Erythroblast (primary cell): ENCODE measurements around the gene PFKFB3.
"Not testable (repeated sequence)": the region's sequence is repeated elsewhere in the genome, so short reads cannot be mapped to it uniquely, and the experiment has no call there.

Experiments
- DNase-seq, 2 experiments: peaks; one replicate each; lab custom pipeline; 2025; lab: John Stamatoyannopoulos, UW
- GATA1 ChIP-seq: IDR thresholded peaks from 2 replicates; pipeline ENCODE4 v1.6.1; 2011; ENCODE audit warnings: low read depth, mild to moderate bottlenecking, control low read depth, low read length, moderate library complexity
- POLR2A ChIP-seq: IDR thresholded peaks from 2 replicates; pipeline ENCODE4 v1.6.1; 2011; ENCODE audit warnings: mild to moderate bottlenecking, low read length

Gene PFKFB3

GRCh38 chr10:6202098-6202683, 541 bp upstream of the PFKFB3 start:
- DNase-seq: no peak
- TF ChIP-seq POLR2A (no peak), GATA1 (no peak)

- peak; percentile 66 to 75 for DNase-seq
- TF ChIP-seq GATA1 (no peak), POLR2A (no peak)
Observed at GRCh38 chr10:6203331-6204062, 765 bp downstream of the PFKFB3 start.

DNA sequence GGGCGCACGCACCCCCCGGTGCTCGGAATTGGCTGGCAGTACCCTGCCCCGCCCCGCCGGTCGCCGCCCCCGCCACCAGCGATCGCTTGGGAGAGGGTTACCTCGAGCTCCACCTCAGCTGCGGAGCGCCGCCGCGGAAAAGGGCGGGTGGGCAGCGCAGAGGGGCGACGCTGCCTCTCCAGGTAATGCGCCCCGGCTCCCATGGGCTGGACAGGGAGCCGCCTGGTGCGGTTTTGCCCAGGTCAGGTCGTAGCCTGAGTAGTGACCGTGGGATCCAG, 1.3 kb downstream of the PFKFB3 start:
- TF ChIP-seq GATA1: no peak
- TF ChIP-seq POLR2A: no peak

GRCh38 chr10:6204341-6205191, 1.8 kb downstream of the PFKFB3 start:
- TF ChIP-seq GATA1: no peak
- TF ChIP-seq POLR2A: no peak
- DNase-seq: no peak

More for the DNA sequence above, 1.3 kb downstream of the PFKFB3 start:
- peak; percentile 21 to 43 for DNase-seq

DNA sequence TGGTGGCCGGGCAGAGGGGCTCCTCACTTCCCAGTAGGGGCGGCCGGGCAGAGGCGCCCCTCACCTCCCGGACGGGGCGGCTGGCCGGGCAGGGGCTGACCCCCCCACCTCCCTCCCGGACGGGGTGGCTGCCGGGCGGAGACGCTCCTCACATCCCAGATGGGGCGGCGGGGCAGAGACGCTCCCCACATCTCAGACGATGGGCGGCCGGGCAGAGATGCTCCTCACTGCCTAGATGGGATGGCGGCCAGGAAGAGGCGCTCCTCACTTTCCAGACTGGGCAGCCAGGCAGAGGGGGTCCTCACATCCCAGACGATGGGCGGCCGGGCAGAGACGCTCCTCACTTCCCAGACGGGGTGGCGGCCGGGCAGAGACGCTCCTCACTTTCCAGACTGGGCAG, 3.8 kb downstream of the PFKFB3 start:
- not testable (repeated sequence) for DNase-seq

DNA sequence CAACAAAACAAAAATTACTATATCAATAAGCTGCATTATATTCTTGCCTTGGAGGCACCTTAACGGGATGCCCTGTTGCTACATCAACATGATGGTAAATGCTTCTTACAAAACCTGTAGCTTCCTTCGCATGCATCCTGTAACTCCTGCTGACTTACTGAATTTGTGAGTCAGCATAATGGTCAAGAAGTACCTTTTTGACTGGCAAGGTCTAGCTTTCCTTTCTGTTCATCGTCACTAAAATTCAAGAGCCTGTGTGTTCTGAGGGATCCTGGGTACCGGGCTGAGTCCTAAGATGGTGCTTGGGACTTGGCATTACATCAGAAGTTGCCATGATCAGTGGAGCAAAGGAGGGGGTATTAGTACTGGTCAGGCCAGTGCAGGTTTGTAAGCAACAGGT, 4.9 kb downstream of the PFKFB3 start:
- DNase-seq: no peak
- TF ChIP-seq GATA1: no peak
- no peak for TF ChIP-seq POLR2A

- no peak for DNase-seq
- TF ChIP-seq POLR2A (no peak), GATA1 (no peak)
Observed at GRCh38 chr10:6208799-6209235, 6.1 kb downstream of the PFKFB3 start.

DNA sequence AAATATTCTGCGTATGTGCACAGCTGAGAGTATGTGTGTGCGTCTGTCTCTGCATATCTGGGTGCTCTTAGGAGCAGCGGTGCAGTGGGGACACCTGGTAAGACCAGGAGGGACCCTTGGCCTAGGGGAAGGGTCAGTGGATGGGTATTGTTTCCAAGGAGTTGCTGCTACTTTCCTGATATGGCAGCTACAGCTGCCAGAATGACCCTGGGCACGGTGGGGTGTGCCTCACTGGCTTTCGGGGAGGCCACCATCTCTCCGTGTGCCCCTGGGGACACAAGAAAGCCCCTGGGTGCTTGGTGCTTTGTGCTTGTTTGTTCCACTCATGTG, 8.6 kb downstream of the PFKFB3 start:
- no peak for DNase-seq
- TF ChIP-seq POLR2A (no peak), GATA1 (no peak)

DNA sequence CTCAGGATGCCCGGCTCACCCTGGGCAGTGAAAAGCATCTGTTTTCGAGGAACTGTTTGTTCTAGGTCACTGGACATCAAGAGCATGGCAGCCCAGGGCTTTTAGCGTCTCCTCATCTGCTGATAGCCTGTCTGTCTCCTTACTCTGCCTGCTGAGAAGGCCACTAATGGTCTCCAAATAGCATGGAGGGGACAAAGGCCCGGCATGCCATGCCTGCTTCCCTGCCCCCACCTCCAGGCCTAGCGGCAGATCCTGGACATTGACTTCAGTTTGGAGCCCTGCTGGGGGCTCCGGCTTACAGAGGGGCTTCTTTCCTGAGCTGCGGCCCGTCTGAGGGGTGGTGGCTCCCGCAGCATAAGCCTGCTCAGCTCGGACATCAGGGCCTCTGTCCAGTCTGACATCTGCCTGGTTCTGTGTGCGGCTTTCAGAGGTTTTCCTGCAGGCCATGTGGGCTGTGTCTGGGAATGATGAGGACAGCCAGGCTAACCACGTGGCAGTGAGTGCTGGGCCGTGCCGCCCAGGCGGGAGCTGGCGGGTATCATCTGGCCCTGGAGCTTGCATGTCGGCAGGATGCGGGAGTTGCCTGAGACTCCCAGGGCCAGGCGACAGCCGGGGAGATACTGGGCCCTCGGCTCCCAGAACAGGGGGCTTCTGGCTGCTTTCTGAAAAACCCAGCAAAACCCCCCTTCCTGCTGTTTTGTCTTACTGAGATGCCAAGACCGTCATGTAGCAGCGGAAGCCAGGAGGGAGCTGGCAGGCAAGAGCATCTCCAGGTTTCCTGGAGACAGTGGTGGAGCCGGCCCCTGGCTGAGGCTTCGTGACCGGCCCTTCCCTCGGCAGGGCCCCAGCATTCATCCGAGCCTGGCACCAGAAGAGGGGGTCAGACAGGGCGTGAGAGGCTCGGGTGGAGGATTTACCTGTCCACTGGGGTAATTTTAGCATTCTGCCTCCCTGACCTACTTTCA, 9.2 kb downstream of the PFKFB3 start:
- TF ChIP-seq POLR2A: no peak
- no peak for TF ChIP-seq GATA1
- no peak for DNase-seq

DNA sequence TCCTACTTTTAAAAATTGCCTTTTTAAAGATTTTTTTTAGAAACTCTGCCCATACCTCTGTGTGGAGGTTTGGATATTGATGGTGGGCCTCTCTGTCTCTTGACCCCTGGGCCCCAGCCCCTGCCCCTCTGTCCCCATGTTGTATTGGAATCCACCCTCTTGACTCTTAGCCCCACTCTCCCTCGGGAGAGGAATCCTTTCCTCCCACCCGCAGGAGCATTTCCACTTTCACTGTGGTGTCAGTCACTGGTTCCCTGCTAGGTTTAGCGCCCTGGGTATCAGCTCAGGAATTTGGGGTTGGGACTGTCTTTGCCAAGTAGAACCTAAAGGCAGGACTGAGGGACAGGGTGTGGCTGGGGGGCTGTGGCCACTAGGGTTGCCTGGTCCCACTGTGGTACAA, 10.1 kb downstream of the PFKFB3 start:
- no peak for TF ChIP-seq GATA1
- no peak for TF ChIP-seq POLR2A

DNA sequence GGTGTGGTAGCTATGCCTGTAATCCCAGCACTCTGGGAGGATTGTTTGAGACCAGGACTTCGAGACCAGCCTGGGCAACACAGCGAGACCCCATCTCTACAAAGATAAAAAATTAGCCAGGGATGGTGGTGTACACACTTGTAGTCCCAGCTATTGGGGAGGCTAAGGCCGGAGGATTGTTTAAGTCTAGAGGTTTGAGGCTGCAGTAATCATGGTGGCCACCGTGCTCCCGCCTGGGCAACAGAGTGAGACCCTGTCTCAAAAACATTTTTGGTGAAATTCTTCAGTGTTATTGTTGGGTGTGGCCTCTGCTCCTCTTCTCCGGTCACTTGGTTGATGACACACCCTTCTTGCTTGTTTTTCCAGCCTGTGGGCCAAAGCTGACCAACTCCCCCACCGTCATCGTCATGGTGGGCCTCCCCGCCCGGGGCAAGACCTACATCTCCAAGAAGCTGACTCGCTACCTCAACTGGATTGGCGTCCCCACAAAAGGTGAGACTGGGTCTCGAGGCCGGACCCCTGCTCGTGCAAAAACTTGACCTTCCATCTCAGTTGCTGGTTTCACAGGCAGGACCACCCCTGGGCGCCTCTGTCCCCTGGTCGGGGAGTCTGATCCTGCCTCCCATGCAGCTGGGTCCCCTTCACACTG, 10.6 kb downstream of the PFKFB3 start:
- TF ChIP-seq GATA1 (no peak), POLR2A (no peak)

More for the DNA sequence above, 10.1 kb downstream of the PFKFB3 start:
- no peak for DNase-seq

DNA sequence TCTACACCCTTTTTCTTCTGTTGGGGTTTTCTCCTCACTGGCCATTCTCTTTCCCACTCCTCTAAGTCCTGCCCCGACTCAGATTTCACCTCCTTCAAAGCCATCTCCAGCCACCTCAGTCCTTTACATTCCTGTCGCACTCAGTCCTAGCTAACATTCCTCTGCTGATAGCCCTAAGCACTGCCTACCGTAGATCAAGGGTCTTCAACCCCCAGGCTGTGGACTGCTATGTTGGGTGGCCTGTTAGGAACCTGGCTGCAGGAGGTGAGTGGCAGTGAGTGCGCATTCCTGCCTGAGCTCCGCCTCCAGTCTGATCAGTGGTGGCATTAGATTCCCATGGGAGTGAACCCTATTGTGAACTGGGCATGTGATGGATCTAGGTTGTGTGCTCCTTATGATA, 11.2 kb downstream of the PFKFB3 start:
- DNase-seq: no peak
- TF ChIP-seq POLR2A: no peak

More for the DNA sequence above, 10.6 kb downstream of the PFKFB3 start:
- DNase-seq: no peak

DNA sequence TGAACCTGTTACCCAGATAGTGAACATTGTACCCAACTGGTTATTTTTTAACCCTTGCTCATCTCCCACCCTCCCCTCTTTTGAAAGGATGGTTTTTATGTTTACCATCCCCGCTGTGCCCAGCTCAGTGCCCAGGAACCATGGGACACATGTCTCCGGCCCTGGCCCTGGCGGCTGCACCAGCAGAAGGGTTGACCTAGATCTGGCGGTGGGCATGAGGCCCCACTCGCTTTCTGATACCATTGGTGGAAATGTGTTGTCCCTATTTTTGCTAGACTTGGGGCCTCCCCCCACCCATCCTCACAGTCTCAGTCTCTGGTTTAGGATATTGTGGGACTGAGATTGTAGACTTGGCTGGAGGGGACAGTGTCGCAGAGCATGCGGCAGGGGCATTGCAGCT, 11.9 kb downstream of the PFKFB3 start:
- TF ChIP-seq POLR2A (no peak), GATA1 (no peak)
- DNase-seq: no peak

GRCh38 chr10:6215241-6215640, 12.5 kb downstream of the PFKFB3 start:
- no peak for DNase-seq
- TF ChIP-seq GATA1 (no peak), POLR2A (no peak)
